Ramos (cell line): ENCODE results near the gene FOXD1.
"Not testable (repeated sequence)": the region's sequence is repeated elsewhere in the genome, so short reads cannot be mapped to it uniquely, and the experiment has no call there.

ENCODE experiments used
- in situ Hi-C: fragments of 300-500 bp; cut with MboI; formaldehyde crosslinking; loops from one replicate; pipeline ENCODE4 v1.14.3; 2022; ENCODE audit warnings: low sequenced_read_pairs; ENCODE audit not compliant: unreplicated experiment

The FOXD1 gene

DNA sequence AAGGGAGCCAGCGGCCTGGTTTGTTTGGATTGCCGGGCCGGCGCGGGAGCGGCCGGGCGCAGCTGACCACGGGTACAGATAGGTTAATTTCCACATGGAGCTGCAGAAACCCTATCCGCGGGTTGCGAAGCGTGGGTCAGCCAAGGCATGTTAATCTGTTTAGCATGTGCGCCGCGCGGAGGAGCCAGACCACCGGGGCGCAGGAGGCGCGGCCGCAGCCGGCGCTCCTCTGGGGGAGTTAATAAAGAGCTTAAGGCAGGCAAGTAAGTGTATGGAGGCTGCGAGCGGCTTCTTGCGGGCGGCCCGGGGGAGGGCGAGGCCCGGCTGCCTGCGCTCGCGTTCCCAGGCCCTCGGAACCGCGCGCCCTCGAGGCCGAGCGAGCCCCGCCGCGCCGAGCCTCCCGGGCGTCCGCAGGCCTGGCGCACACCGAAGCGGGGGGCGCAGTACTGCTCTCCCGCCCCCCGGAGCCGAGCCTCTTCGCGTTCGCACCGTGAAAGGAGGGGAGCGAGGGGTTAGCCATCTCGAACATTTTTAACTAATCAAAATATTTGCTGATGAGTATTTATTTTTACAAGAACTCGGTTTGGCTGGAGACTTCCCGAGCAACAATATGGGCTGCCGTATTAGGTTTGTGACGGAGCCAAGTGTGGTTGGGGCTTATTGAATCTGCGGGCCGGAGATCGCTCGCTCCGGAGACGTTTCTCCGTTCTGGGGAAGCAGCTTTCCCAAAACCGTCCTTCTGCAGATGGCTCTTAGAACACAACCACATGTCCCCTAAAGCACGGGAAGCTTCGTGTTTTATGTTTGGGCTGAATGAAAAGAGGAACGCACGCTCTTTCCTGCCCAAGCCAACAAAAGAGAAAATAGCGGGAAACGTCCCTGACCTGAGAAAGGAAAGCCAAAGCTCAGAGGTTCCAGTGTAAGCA, 28.8 kb downstream of the FOXD1 start:
- in situ Hi-C loops, result no loop called here

DNA sequence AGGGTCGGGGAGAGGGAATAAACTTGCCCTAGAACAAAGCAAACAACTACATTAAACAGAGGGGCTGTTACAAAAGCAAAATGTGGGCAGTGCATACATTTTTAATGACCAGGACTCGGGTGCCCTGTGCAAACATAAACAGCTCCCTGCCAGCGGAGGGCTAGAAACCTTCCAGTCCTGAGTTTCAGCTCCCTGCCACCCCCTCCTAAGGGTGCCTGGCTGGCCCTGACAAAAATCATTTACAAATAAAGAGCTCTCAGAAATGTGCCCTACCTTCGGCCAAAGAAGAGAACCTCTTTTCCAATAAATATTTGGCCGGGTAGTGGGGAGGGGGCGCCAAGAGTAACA, 29.5 kb downstream of the FOXD1 start:
- in situ Hi-C loops, result no loop called here

DNA sequence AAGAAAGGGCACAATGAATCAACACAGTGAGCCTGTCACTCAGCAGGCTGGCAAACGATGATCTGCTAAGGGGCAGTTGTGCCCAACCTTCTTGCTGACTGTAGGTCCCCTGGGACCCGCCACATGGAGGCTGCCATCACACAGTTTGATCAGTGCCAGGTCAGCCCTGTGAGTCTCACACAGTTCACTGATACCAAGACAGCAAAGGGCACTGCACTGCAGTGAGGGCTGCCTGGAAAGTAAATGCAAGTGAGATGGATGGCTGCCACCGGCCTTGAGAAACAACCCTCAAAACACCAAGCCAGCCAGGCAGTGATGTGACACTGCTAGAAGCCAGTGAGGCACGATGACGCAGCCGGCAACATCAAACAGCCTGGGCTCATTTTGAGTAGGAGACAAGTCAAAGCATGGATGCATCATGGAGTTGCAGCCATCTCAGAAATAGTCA, 30.3 kb downstream of the FOXD1 start:
- in situ Hi-C loops, result no loop called here

DNA sequence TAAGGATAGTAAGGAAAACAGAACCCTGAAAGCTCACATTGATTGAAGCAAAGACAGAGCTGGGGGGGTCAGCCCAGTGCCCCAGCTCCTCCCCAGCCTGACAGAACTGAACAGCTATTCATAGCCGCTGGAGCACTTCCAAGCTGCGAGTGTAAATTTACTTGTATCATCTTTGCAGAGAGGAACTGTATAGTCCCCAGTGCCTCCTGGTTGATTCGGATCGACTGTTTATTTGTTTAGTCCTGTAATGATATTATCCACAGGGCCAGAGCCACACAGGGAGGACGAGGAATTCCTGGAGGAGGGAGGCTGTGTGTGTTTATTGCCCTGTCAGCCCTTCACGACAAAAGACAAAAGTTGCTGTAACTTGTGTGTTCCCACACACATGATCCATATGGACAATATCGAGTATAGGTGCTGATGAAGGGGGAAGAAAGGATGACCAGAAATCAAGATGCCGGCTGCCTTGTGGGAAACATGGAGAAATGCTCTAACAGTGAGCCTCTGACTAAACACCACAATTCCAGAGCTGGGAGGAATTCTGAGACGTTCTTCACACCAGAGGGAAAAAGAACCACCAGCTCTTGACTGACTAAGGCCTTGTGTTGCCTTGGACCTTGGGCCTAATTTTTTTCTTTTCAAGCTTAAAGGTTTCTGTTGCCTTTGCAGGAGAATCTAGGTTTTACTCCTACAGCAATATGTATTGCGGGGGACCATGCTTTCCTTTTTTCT, 31.1 kb downstream of the FOXD1 start:
- in situ Hi-C loops, result no loop called here

DNA sequence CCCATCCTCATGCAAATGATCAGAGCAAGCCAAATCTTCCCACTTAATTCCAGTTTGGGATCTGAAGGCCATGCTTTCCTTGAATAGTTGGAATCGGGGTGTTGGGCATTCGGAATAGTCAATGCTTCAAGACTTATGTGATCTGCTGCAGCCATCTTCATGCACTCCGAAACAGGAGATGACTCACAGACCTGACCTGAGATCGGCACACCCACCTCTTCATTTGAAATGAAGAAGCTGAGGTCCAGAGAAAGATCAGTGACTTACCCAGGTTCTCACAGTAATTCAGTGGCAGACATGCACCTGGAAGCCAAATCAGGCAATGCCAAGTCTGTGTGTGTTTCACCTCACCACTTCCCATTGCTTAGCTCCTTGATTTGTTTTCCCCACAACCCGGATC, 33.0 kb downstream of the FOXD1 start:
- in situ Hi-C loops, result no loop called here

DNA sequence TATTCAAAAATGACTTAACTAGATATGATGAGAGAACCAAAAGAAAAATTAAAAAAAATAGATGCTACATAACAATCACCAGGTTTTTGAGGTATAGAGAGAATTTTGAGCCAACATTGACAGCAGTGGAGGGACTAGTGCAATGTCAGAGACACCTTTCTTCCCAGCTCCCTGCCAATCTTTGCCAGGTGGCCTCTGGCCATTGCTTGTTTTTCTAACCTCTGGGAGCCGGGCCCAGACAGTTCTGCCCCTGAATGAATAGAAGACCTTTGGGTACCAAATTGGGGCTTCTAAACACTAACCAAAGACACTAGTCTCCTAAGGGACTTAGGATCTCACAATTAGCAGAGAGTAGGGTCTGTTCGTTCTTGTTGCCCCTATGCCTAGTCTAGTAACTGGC, 33.4 kb downstream of the FOXD1 start:
- in situ Hi-C loops, result no loop called here

DNA sequence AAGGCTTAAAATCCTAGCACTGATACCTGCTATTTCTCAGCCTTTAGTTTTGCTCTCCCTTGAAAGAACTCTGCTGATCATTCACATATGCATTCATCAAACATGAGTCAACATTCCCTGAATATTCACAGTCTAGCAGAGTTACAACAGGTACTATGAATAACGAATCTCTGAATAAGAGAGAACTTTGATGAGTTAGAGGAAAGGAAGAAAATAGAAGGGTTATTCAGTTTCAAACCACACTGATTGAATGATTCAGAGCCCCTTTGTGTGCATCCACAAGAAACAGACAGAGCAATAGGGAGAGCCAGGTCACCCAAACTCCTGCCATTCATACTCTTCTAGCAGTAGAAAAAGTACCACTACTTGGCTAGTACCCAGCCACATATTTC, 36.0 kb downstream of the FOXD1 start:
- in situ Hi-C loops, result no loop called here

DNA sequence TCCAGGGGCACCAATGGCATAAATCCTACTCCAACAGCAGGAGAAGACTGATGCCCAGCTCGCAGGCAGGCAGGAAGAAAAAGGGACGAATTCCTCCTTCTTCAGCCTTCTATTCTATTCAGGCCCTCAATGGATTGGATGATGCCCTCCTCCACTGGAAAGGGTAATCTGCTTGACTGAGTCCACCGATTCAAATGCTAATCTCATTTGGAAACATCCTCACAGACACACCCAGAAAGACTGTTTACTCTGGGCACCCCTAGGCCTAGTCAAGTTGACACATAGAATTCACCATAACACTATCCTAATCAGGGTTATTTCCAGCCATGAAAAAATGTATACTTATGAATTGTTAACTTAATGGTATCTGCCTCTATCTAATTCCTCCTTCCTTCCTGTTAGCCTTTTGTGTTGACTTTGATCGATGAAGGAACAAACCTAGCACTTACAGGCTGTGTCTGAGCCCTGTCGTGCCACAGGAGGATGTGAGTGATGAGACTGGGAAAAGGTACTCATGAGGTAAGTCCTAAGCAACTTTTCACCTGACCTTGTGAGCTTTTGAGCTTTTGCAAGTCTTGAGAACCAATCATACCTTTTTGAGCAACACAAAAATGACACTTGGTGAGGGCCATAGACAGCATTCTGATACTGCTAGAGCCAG, 36.5 kb downstream of the FOXD1 start:
- in situ Hi-C loops, result no loop called here

DNA sequence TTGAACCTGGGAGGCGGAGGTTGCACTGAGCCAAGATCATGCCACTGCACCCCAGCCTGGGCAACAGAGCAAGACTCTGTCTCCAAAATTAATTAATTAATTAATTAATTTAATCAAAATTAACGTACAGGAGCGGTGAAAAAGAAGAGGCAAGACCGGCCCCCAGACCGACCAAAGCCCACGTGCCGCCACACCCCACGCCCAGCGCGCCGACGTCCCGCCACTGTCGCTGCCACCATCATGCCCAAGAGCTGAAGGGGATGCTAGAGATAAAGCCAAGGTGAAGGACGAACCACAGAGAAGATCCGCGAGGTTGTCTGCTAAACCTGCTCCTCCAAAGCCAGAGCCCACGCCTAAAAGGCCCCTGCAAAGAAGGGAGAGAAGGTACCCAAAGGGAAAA, 38.6 kb downstream of the FOXD1 start:
- in situ Hi-C loops, result not testable (repeated sequence)

DNA sequence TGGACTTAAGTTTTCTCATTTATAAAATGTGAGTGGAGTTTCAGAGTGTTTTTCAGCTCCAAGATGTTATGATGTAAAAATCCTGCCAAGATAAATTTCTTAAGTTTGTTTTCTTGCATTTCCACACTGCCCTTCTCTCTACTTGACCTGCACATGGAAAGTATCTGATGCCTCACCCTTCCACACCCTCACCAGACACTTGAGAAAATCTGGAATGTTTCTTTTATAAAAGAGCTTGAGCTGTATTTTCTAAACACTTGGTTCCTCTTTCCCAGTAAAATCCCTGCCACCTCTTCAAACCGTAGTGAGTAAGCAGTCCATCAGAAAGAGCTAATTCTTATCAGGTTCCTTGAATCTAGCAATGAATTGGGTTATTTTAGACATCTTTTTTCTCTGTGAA, 42.9 kb downstream of the FOXD1 start:
- in situ Hi-C loops, result no loop called here

DNA sequence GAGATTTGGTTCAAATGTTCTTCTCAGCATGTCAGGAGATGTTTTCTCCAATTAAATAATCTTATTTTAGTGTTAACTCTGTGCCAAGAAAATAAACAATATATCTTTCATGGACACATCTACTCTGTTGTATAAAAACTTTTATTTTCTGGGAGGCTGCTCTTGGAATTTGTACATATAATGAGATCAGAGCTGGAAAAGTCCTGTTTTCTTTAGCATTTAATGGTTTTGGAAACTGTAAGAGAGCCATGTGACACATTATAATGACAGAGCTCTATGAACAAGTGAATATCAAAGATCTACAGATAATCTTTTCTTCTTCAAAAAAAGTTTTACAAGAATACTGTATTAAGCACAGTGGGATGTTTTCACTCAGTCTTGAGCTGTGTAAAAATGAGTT, 48.8 kb downstream of the FOXD1 start:
- in situ Hi-C loops, result no loop called here
